ENCODE data around the gene CIT.

The CIT gene

GRCh38 chr12:119826661-119827445 lies 50.3 kb downstream of the CIT start:
- WGBS, result 85% methylated on average over 6 of the region's 6 CpGs
- Histone ChIP-seq H3K4me1 (ENCODE audit: insufficient read depth, low read length) (no peaks in the 10 kb centered on the region), H3K9me3 (ENCODE audit: insufficient read depth, low read depth, low read length) (no peaks in the 10 kb centered on the region), H3K4me3 (ENCODE audit: low read length) (no peak overlapping the region), H3K9ac (ENCODE audit: low read depth, low read length) (no peak overlapping the region), H3K27ac (ENCODE audit: low read depth, low read length) (no peak overlapping the region), H3K36me3 (ENCODE audit: insufficient read depth, low read length) (peaks cover 79% of the 10 kb centered on the region), H3K27me3 (ENCODE audit: insufficient read depth, low read length) (no peaks in the 10 kb centered on the region)

- 93% methylated on average over 7 of the region's 7 CpGs for WGBS
- H3K27me3 ChIP-seq (ENCODE audit: insufficient read depth, low read length), result no peaks in the 10 kb centered on the region
- no peak overlapping the region for H3K9ac ChIP-seq (ENCODE audit: low read depth, low read length)
- H3K9me3 ChIP-seq (ENCODE audit: insufficient read depth, low read depth, low read length), result no peaks in the 10 kb centered on the region
- no peak overlapping the region for H3K27ac ChIP-seq (ENCODE audit: low read depth, low read length)
- H3K4me3 ChIP-seq (ENCODE audit: low read length), result no peak overlapping the region
- H3K36me3 ChIP-seq (ENCODE audit: insufficient read depth, low read length), result peaks cover 69% of the 10 kb centered on the region
- no peaks in the 10 kb centered on the region for H3K4me1 ChIP-seq (ENCODE audit: insufficient read depth, low read length)
Measured at GRCh38 chr12:119825262-119825661, 51.9 kb downstream of the CIT start.

GRCh38 chr12:119822046-119822445 lies 55.1 kb downstream of the CIT start:
- H3K36me3 ChIP-seq (ENCODE audit: insufficient read depth, low read length), result peaks cover 66% of the 10 kb centered on the region
- H3K4me1 ChIP-seq (ENCODE audit: insufficient read depth, low read length), result no peaks in the 10 kb centered on the region
- H3K4me3 ChIP-seq (ENCODE audit: low read length), result no peak overlapping the region
- H3K9me3 ChIP-seq (ENCODE audit: insufficient read depth, low read depth, low read length), result no peaks in the 10 kb centered on the region
- H3K27me3 ChIP-seq (ENCODE audit: insufficient read depth, low read length), result no peaks in the 10 kb centered on the region
- H3K9ac ChIP-seq (ENCODE audit: low read depth, low read length), result no peak overlapping the region
- no peak overlapping the region for H3K27ac ChIP-seq (ENCODE audit: low read depth, low read length)
- WGBS, result 87% methylated on average over 2 of the region's 2 CpGs

- Histone ChIP-seq H3K4me1 (ENCODE audit: insufficient read depth, low read length) (no peaks in the 10 kb centered on the region), H3K36me3 (ENCODE audit: insufficient read depth, low read length) (peaks cover 56% of the 10 kb centered on the region), H3K4me3 (ENCODE audit: low read length) (no peak overlapping the region), H3K27me3 (ENCODE audit: insufficient read depth, low read length) (no peaks in the 10 kb centered on the region), H3K9me3 (ENCODE audit: insufficient read depth, low read depth, low read length) (no peaks in the 10 kb centered on the region), H3K9ac (ENCODE audit: low read depth, low read length) (no peak overlapping the region), H3K27ac (ENCODE audit: low read depth, low read length) (no peak overlapping the region)
- WGBS, result 96% methylated on average over 5 of the region's 5 CpGs
Measured at GRCh38 chr12:119819322-119819721, 57.8 kb downstream of the CIT start.

DNA sequence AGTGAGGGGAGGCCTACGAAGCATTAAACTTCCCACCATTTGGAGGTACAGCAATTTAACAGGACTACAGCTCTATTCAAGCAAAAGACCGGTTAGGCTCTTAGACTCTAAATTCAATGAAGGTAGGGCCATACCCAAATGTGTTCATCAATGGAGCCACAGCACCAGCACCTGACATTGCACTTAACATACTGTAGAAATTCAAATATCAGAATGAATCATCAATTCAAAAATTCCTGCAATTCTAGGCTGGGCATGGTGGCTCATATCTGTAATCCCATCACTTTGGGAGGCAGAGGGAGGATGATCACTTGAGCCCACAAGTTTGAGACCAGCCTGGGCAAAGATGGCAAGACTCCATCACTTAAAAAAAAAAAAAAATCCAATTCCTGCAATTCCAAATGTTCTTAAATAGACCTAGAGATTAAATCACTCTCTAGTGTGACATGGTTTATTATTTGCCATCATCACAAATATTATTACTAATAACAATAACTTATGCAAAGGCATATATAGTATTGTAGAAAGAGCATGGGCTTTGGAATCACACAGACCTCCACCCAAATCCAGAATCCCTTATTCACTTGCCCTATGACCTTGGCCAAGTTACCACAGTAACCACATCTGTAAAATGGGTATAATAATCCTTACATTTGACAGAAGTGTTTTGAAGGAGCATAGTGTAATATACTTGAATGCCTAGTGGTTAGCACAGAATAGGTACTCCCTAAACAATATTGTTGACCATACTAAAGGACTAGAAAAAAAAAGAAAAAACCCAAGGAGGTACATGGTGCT lies 59.4 kb downstream of the CIT start:
- no peak overlapping the region for H3K9ac ChIP-seq (ENCODE audit: low read depth, low read length)
- peaks cover 51% of the 10 kb centered on the region for H3K36me3 ChIP-seq (ENCODE audit: insufficient read depth, low read length)
- H3K27ac ChIP-seq (ENCODE audit: low read depth, low read length), result no peak overlapping the region
- H3K27me3 ChIP-seq (ENCODE audit: insufficient read depth, low read length), result no peaks in the 10 kb centered on the region
- WGBS, result 96% methylated on average over 2 of the region's 2 CpGs
- no peaks in the 10 kb centered on the region for H3K9me3 ChIP-seq (ENCODE audit: insufficient read depth, low read depth, low read length)
- no peak overlapping the region for H3K4me3 ChIP-seq (ENCODE audit: low read length)
- H3K4me1 ChIP-seq (ENCODE audit: insufficient read depth, low read length), result no peaks in the 10 kb centered on the region

- Histone ChIP-seq H3K9me3 (ENCODE audit: insufficient read depth, low read depth, low read length) (peaks cover 10% of the 10 kb centered on the region), H3K36me3 (ENCODE audit: insufficient read depth, low read length) (peaks cover 41% of the 10 kb centered on the region)
- WGBS, result 86% methylated on average over 2 of the region's 2 CpGs
Measured at GRCh38 chr12:119809023-119809422, 68.1 kb downstream of the CIT start.

DNA sequence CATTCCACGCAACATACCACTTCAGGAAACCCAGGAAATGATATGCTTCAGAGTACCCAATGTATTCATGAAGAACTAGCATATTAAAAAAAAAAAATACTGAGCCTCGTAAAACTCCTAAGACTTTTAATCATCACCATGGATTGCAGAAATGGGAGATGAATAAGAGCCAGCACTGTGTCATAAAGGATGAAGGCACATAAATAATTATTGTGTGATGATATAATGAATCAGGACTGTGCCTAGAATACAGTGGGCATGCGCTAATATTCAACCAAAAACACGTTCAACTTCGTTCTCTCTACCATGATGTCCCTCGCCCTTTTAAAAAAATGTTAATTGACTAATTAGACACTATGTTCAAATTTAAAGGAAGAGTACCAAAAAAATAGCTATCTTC lies 68.7 kb downstream of the CIT start:
- H3K27me3 ChIP-seq (ENCODE audit: insufficient read depth, low read length), result no peaks in the 10 kb centered on the region
- no peak overlapping the region for H3K9ac ChIP-seq (ENCODE audit: low read depth, low read length)
- H3K27ac ChIP-seq (ENCODE audit: low read depth, low read length), result no peak overlapping the region
- WGBS, result 100% methylated on average over 4 of the region's 6 CpGs
- no peak overlapping the region for H3K4me3 ChIP-seq (ENCODE audit: low read length)
- peaks cover 10% of the 10 kb centered on the region for H3K9me3 ChIP-seq (ENCODE audit: insufficient read depth, low read depth, low read length)
- H3K4me1 ChIP-seq (ENCODE audit: insufficient read depth, low read length), result peaks cover 12% of the 10 kb centered on the region
- H3K36me3 ChIP-seq (ENCODE audit: insufficient read depth, low read length), result peaks cover 38% of the 10 kb centered on the region

More at GRCh38 chr12:119809023-119809422, 68.1 kb downstream of the CIT start:
- peaks cover 7% of the 10 kb centered on the region; the same call in 1 of the 2 replicates for H3K4me1 ChIP-seq (ENCODE audit: insufficient read depth, low read length)
- no peaks in the 10 kb centered on the region for H3K27me3 ChIP-seq (ENCODE audit: insufficient read depth, low read length)
- no peak overlapping the region for H3K27ac ChIP-seq (ENCODE audit: low read depth, low read length)
- no peak overlapping the region for H3K4me3 ChIP-seq (ENCODE audit: low read length)
- H3K9ac ChIP-seq (ENCODE audit: low read depth, low read length), result no peak overlapping the region

- Histone ChIP-seq H3K27ac (ENCODE audit: low read depth, low read length) (no peak overlapping the region), H3K4me3 (ENCODE audit: low read length) (no peak overlapping the region), H3K36me3 (ENCODE audit: insufficient read depth, low read length) (peaks cover 34% of the 10 kb centered on the region), H3K9ac (ENCODE audit: low read depth, low read length) (no peak overlapping the region), H3K4me1 (ENCODE audit: insufficient read depth, low read length) (peaks cover 17% of the 10 kb centered on the region), H3K27me3 (ENCODE audit: insufficient read depth, low read length) (no peaks in the 10 kb centered on the region), H3K9me3 (ENCODE audit: insufficient read depth, low read depth, low read length) (peaks cover 10% of the 10 kb centered on the region)
Measured at GRCh38 chr12:119807380-119807779, 69.7 kb downstream of the CIT start.

DNA sequence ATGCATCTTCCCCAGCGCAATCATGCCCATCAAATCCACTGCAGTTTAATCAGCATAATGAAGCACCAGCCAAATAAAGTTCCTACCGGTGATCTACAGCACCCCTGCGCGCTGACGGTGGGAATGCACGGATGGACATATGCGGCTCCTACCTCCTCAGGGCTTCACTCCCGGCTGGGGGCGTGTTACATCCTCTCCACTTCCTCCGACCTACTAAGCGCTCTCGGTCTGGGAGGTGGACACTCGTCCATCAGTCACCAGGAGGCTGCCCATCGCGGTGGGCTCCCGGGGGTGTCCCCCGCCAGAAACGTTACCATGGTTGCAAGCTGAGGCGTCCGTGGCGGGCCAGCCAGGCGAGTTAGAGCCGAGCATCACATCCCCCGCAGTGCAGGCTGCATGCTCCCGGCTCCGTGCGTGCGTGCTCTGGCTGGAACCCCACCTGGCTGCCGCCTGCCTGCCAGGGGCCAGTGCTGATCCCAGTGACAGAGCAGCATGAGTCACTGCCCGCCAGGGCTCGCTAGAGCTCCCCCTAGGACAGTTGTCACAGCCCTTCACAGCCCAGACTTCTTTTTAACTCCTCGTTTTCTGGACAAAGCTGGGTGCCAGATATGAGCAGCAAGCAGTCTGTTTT lies 73.0 kb downstream of the CIT start:
- Histone ChIP-seq H3K4me3 (ENCODE audit: low read length) (peak overlapping the region; percentile 42), H3K27me3 (ENCODE audit: insufficient read depth, low read length) (no peaks in the 10 kb centered on the region), H3K9me3 (ENCODE audit: insufficient read depth, low read depth, low read length) (peaks cover 10% of the 10 kb centered on the region), H3K9ac (ENCODE audit: low read depth, low read length) (no peak overlapping the region), H3K27ac (ENCODE audit: low read depth, low read length) (no peak overlapping the region), H3K4me1 (ENCODE audit: insufficient read depth, low read length) (peaks cover 20% of the 10 kb centered on the region), H3K36me3 (ENCODE audit: insufficient read depth, low read length) (peaks cover 33% of the 10 kb centered on the region)
- 8% methylated on average over 32 of the region's 32 CpGs for WGBS

DNA sequence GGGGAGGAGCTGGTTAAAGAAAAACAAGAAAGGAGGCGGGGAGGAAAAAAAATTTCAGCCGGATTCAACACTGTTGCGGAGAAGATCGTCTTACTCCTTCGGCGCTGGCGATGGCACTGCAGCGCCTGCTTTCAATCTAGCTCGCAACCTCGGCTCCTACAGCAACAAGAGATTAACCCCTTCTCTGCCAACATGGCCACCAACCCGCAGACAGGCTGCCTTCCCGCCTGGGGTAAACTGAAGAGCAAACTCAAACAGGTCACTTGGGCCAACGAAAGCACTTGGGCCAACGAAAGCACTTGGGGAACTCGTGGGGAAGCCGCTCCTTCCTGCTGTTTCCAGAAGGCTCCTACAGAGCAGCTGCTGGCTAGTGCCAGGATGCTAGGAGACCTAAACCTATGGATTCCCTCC lies 73.7 kb downstream of the CIT start:
- Histone ChIP-seq H3K36me3 (ENCODE audit: insufficient read depth, low read length) (peaks cover 33% of the 10 kb centered on the region), H3K4me3 (ENCODE audit: low read length) (peak overlapping the region; percentile 42), H3K27me3 (ENCODE audit: insufficient read depth, low read length) (no peaks in the 10 kb centered on the region), H3K9ac (ENCODE audit: low read depth, low read length) (no peak overlapping the region), H3K27ac (ENCODE audit: low read depth, low read length) (peak overlapping the region; percentile 47; the same call in 1 of the 2 replicates), H3K4me1 (ENCODE audit: insufficient read depth, low read length) (peaks cover 20% of the 10 kb centered on the region), H3K9me3 (ENCODE audit: insufficient read depth, low read depth, low read length) (peaks cover 10% of the 10 kb centered on the region)
- 4% methylated on average over 16 of the region's 16 CpGs for WGBS

- H3K9ac ChIP-seq (ENCODE audit: low read depth, low read length), result no peak overlapping the region
- peaks cover 29% of the 10 kb centered on the region for H3K36me3 ChIP-seq (ENCODE audit: insufficient read depth, low read length)
- WGBS, result 84% methylated on average over 4 of the region's 4 CpGs
- peaks cover 8% of the 10 kb centered on the region for H3K9me3 ChIP-seq (ENCODE audit: insufficient read depth, low read depth, low read length)
- H3K4me1 ChIP-seq (ENCODE audit: insufficient read depth, low read length), result peaks cover 20% of the 10 kb centered on the region
- H3K4me3 ChIP-seq (ENCODE audit: low read length), result no peak overlapping the region
- H3K27ac ChIP-seq (ENCODE audit: low read depth, low read length), result no peak overlapping the region
- H3K27me3 ChIP-seq (ENCODE audit: insufficient read depth, low read length), result no peaks in the 10 kb centered on the region
Measured at GRCh38 chr12:119802472-119802871, 74.6 kb downstream of the CIT start.
